Activated CD4-positive, alpha-beta T cell treated with anti-CD3 and anti-CD28 coated beads for 1 hour (primary cell): ENCODE measurements around the gene MORN4.
A peak's percentile ranks its signal among the peaks of the same experiment; 100 is the strongest.
"Not testable (repeated sequence)": the region's sequence is repeated elsewhere in the genome, so short reads cannot be mapped to it uniquely, and the experiment has no call there.

Experiments used
- DNase-seq: peaks from one replicate; pipeline ENCODE4 v3.0.0-alpha.2; 2020

The MORN4 gene

GRCh38 chr10:97640868-97641811, 7.8 kb upstream of the MORN4 start:
- DNase-seq, result no peak

- peak; percentile 98 for DNase-seq
These were observed 7.0 kb upstream of the MORN4 start, which contains the start of gene PI4K2A for GRCh38 chr10:97640174-97640867. Gene PI4K2A, plus strand, starts transcription at chr10:97640671. Its CDS starts 72 bp downstream, at chr10:97640743.

GRCh38 chr10:97639090-97639489, 5.8 kb upstream of the MORN4 start:
- not testable (repeated sequence) for DNase-seq

- DNase-seq, result no peak
These were observed 2.3 kb upstream of the MORN4 start for GRCh38 chr10:97635577-97635976.

- no peak for DNase-seq
These were observed 621 bp upstream of the MORN4 start for GRCh38 chr10:97633921-97634320.

DNA sequence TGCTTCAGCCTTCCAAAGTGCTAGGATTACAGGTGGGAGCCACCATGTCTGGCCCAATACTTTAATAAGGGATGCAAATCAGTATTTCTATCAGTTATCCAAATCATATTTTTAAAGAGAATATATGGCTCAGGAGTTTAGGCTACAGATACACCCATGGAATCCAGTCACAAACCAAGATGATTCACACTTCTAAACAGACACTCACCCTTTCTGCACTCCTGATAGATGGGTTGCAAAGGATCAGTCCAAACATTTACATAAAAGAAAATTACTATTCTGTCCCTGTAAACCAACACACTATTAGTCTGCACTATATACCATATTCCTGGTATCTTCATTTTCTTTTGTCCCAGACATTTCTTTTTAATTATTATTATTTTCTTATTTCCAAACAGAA, 2.2 kb downstream of the MORN4 start:
- no peak for DNase-seq

DNA sequence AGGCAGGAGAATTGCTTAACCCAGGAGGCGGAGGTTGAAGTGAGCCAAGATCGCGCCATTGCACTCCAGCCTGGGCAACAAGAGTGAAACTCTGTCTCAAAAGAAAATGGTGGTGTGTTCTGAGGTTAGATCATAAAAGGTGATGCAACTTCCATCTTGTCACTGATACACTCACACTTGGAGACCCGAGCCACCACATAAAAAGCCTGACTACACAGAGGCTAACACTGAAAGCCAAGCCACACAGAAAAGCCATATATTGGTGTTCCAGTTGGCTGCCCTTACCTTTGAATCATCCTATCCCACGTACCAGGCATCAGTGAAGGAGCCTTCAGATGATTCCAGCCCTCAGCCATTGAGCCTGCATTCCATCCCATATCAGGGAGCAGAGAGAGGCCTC, 4.0 kb downstream of the MORN4 start:
- no peak for DNase-seq

DNA sequence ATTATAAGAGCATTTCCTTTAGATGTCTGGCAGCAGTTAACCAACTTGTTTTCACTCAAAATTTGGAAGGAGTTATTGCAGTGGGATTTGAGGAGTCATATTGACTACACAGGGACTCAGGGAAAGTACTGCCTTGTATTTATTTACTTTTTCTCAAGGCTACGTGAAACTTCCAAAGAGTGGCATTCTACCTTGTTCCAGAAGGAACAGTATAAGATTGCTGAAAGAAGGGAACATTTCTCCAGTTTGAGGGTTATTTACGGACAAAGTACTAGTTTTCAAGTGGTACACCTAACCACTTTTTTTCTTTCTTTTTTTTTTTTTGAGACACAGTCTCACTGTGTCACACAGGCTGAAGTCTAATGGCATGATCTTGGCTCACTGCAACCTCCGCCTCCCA, 5.1 kb downstream of the MORN4 start:
- no peak for DNase-seq

GRCh38 chr10:97627731-97628130, 5.6 kb downstream of the MORN4 start:
- DNase-seq, result no peak

- DNase-seq, result no peak
These were observed 10.0 kb downstream of the MORN4 start for GRCh38 chr10:97623277-97623676.

DNA sequence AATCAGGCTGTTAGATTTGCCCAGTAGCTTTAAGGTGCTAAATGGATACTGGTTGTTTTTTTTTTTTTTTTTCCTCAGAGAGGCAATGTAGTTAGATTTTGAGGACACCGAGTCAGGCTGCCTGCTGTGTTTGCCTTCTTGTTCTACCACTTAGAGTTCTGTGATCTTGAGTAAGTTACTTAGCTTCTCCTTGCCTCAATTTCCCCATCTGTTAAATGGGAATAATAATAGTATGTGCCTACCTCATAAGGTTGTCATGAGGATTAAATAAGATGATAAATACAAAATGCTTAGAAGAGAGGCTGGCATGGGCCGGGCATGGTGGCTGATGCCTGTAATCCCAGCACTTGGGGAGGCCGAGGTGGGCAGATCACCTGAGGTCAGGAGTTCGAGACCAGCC, 14.6 kb downstream of the MORN4 start:
- DNase-seq, result no peak

- DNase-seq, result no peak
These were observed 15.0 kb downstream of the MORN4 start for GRCh38 chr10:97618285-97618684.

DNA sequence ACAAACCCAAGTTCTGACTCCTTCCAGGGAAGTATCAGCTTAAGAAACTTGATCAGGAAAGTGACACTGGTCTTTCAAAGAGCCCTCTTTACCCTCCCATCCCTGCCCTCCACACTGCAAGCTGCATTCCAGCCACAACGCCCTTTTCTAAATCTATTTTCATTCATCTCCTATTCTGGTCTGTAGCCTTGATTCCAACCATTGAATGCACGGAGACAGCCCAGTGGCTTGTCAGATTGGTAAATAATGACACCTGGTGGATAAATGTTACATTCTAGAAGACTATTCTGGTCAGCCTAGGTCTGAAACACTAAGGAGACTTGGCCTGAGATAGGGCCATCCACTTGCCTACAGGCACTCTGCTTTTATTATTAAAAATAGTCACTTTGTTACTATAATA, 20.9 kb downstream of the MORN4 start:
- DNase-seq, result no peak

- no peak for DNase-seq
These were observed 21.8 kb downstream of the MORN4 start for GRCh38 chr10:97611473-97611872.

GRCh38 chr10:97608991-97609561, 24.2 kb downstream of the MORN4 start:
- DNase-seq, result no peak

DNA sequence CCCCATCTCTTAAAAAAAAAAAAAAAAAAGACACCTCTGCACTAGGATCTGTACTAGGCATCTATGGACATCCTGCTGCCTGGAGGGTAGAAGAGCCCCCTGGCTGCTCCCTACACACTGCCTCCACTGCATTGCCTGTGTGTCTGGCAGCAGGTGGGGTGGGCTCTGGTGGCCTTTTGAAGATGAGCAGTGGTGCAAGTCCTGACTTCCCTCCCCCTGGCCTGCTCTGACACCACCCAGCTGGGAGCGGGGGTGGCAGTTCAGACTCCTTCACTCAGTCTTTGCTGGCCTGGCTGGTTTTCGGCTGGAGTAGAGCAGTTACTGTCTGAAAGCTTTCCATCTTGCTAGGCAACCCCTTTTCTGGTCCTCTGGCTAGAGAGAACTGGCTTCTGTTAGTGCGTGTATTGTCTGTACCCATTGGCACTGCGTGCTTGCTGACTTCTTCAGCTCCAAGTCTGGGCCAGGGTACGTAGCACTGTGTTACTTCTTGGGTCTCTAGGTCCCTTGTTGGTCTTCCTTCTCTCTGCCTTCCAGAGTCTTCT, 26.1 kb downstream of the MORN4 start:
- no peak for DNase-seq

DNA sequence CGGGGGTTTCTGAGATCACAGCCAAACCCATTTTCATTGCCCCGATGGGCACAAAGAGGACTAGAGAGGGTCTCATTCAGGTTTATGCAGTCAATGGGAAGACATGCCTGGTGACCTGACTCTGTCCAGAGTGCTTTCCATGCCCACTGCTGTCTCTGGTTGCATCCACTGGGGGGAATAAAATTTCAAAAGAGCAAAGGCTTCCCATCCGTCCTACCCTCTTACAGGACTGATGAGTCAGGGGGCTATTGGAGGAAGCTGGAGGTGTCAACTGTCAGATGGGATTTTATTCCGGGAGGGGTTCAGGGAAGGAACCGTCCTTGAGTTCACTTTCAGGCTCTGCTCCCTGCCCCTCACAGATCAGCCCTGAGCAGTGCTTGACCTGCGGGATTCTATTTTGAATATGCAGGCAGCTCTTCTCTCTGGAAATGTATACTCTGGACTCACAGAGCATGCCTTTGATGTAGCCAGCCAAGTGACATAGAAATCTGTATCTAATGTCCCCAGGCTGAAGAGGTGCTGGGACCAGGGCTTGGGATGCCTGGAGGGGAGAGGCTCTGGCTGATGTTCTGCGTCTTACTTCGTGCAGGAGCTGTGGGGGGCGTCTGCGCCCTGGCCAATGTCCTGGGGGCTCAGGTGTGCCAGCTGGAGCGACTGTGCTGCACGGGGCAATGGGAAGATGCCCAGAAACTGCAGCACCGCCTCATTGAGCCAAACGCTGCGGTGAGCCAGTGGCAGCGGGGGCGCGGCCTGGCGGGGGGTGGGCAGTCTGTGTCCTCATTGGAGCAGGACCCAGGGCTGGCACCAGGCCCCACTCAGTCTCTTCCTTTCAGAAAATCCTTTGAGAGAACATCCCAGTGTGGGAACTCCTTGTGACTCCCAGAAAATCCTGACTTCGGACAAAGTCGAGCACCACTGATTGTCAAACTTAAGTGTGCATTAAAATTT, 31.8 kb downstream of the MORN4 start:
- no peak for DNase-seq

DNA sequence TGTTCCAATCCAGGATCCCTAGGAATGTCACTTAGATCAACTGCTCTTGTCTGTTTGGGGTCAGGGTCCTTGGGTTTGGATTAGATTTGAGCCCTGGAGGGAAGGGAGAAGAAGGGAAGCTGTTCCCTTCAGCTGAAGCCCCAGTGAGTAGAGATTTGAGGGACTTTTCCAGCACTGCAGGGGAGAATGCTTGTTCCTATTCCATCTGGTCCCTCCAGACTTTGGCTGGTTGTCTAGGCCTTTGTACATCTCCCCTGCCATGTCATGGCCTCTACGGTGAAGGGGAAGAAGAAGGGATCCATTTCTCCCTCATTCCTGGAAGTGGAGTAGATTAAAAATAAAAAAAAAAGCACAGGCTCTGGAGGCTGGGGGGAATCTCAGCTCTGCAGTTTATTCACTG, 32.7 kb downstream of the MORN4 start:
- DNase-seq, result no peak

DNA sequence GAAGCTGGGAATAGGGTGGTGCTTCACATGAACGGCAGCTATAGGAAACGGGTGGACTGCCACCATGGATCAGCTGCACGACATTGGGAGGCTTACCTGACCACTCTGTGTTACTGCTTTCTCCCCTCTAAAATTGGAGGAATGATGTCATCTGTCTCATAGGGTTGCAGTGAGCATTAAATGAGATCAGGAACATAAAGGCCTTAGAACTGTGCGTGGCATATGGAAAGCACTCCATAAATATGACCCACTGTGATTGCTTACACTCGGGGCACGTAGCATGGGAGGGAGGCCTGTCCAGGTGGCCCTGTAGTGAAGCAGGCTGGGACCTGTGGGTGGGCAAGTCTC, 34.1 kb downstream of the MORN4 start:
- DNase-seq, result no peak

- DNase-seq, result no peak
These were observed 34.7 kb downstream of the MORN4 start for GRCh38 chr10:97598407-97599271.

DNA sequence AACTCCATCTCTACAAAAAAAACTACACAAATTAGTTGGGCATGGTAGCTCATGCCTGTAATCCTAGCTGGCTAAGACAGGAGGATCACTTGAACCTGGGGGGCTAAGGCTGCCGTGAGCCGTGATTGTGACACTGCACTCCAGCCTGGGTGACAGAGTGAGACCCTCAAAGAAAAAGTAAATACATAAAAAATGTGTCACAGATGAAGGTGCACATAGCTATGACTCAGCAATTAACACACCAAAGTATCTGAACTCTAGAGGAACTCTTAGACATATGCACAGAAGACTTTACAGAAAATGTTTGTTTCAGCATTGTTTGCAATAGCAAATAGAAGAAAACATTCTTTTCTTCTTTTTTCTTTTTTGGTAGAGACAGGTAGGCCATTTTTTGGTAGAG, 35.5 kb downstream of the MORN4 start:
- no peak for DNase-seq
